HepG2 (cell line): ENCODE data around the gene NME7. TPM values are rescaled to one million over a fixed set of nuclear protein-coding genes. Genes with fewer than 3 reads are reported as not detected.

Source experiments
- BRCA1 ChIP-seq: sonication (generic); formaldehyde crosslinking; IDR thresholded peaks from 2 replicates; pipeline ENCODE4 v1.4.0; 2020; ENCODE audit warnings: missing genetic modification reagents
- CBFB ChIP-seq: sonication (generic); formaldehyde crosslinking; IDR thresholded peaks from 2 replicates; pipeline ENCODE4 v1.4.0; 2020; ENCODE audit warnings: missing genetic modification reagents
- EED ChIP-seq: sonication (generic); formaldehyde crosslinking; IDR thresholded peaks from 2 replicates; pipeline ENCODE4 v1.5.0; 2020; ENCODE audit warnings: mild to moderate bottlenecking, missing genetic modification reagents
- ETS1 ChIP-seq: sonication (generic); formaldehyde crosslinking; IDR thresholded peaks from 2 replicates; pipeline ENCODE4 v1.4.0; 2020; ENCODE audit warnings: missing genetic modification reagents
- KAT2B ChIP-seq: fragments of 150-350 bp; IDR thresholded peaks from 2 replicates; pipeline ENCODE4 v1.6.1; 2014; ENCODE audit warnings: low read depth, low read length, borderline replicate concordance
- KDM6A ChIP-seq: IDR thresholded peaks from 2 replicates; pipeline ENCODE4 v1.6.1; 2016; ENCODE audit warnings: low read depth
- KLF13 ChIP-seq: sonication (generic); formaldehyde crosslinking; IDR thresholded peaks from 2 replicates; pipeline ENCODE4 v1.4.0; 2020; ENCODE audit warnings: mild to moderate bottlenecking, missing genetic modification reagents
- MIER2 ChIP-seq: IDR thresholded peaks from 2 replicates; pipeline ENCODE4 v1.6.1; 2016; ENCODE audit warnings: missing biosample characterization, missing genetic modification reagents
- MTERF4 ChIP-seq: sonication (generic); formaldehyde crosslinking; IDR thresholded peaks from 2 replicates; pipeline ENCODE4 v1.8.0; 2023; ENCODE audit warnings: mild to moderate bottlenecking, missing genetic modification reagents
- PAF1 ChIP-seq: IDR thresholded peaks from 2 replicates; pipeline ENCODE4 v1.6.1; 2016; ENCODE audit warnings: missing genetic modification reagents, missing compliant biosample characterization
- PATZ1 ChIP-seq: sonication (generic); formaldehyde crosslinking; IDR thresholded peaks from 2 replicates; pipeline ENCODE4 v1.4.0; 2020; ENCODE audit warnings: missing genetic modification reagents
- PAX8 ChIP-seq: sonication (generic); formaldehyde crosslinking; IDR thresholded peaks from 2 replicates; pipeline ENCODE4 v1.8.0; 2022; ENCODE audit warnings: mild to moderate bottlenecking, missing genetic modification reagents, borderline replicate concordance
- SSRP1 ChIP-seq: IDR thresholded peaks from 2 replicates; pipeline ENCODE4 v1.6.1; 2016; ENCODE audit warnings: control low read depth
- STAG1 ChIP-seq: sonication (generic); formaldehyde crosslinking; IDR thresholded peaks from 2 replicates; pipeline ENCODE4 v1.4.0; 2020; ENCODE audit warnings: missing genetic modification reagents
- TAF15 ChIP-seq: fragments of 200-400 bp; formaldehyde crosslinking; IDR thresholded peaks from one replicate; pipeline ENCODE4 v1.6.1; 2018; ENCODE audit warnings: mild to moderate bottlenecking, low read depth, low read length; ENCODE audit not compliant: poor library complexity, severe bottlenecking
- TMF1 ChIP-seq: sonication (generic); formaldehyde crosslinking; IDR thresholded peaks from 2 replicates; pipeline ENCODE4 v1.8.1; 2022; ENCODE audit warnings: low read depth, missing genetic modification reagents
- ZBTB21 ChIP-seq: sonication (generic); formaldehyde crosslinking; IDR thresholded peaks from 2 replicates; pipeline ENCODE4 v1.4.0; 2020; ENCODE audit warnings: missing genetic modification reagents
- ZBTB34 ChIP-seq: sonication (generic); formaldehyde crosslinking; IDR thresholded peaks from 2 replicates; pipeline ENCODE4 v1.8.0; 2022; ENCODE audit warnings: mild to moderate bottlenecking, missing genetic modification reagents
- ZNF644 ChIP-seq: IDR thresholded peaks from 2 replicates; pipeline ENCODE4 v1.6.1; 2016; ENCODE audit warnings: low read depth
- polyA plus RNA-seq, 8 experiments: library from polyadenylated mRNA; depleted of rRNA in 3 of 8; stranded (reverse) in 7 of 8; unstranded in 1 of 8; fragments of >200 nt; fragmentation: Illumina TruSeq in 4 of 8; extraction: Trizol in 4 of 8; gene quantifications; 2 replicates each; pipeline versions ENCODE4 v1.2.1 to v1.2.3, GENCODE V29; 2011 to 2016; ENCODE audit warnings: low read depth in 4 of 8, missing spikeins in 1 of 8, mixed read lengths in 1 of 8; ENCODE audit not compliant: insufficient read depth in 1 of 8
- total RNA-seq, 5 experiments: library from RNA; depleted of rRNA; stranded (reverse); fragments of >200 nt; fragmentation: Illumina TruSeq; extraction: Trizol; gene quantifications; 2 replicates each; pipeline ENCODE4 v1.2.3, GENCODE V29; 2016; ENCODE audit warnings: low read depth in 1 of 5
- TF ChIP-seq, protein P1 (sequence below): sonication (generic); formaldehyde crosslinking; IDR thresholded peaks from 2 replicates; pipeline ENCODE4 v1.4.0; 2020; ENCODE audit warnings: mild to moderate bottlenecking, missing genetic modification reagents, borderline replicate concordance
- TF ChIP-seq, protein P2 (sequence below): sonication (generic); formaldehyde crosslinking; IDR thresholded peaks from 2 replicates; pipeline ENCODE4 v1.4.0; 2020; ENCODE audit warnings: missing genetic modification reagents

The NME7 gene
- total and polyA plus RNA-seq, 2 of the 13 experiments (the other 11 are each of a cell fraction or from before 2014, with no cell fraction given), result 9.4 to 22.5 TPM

DNA sequence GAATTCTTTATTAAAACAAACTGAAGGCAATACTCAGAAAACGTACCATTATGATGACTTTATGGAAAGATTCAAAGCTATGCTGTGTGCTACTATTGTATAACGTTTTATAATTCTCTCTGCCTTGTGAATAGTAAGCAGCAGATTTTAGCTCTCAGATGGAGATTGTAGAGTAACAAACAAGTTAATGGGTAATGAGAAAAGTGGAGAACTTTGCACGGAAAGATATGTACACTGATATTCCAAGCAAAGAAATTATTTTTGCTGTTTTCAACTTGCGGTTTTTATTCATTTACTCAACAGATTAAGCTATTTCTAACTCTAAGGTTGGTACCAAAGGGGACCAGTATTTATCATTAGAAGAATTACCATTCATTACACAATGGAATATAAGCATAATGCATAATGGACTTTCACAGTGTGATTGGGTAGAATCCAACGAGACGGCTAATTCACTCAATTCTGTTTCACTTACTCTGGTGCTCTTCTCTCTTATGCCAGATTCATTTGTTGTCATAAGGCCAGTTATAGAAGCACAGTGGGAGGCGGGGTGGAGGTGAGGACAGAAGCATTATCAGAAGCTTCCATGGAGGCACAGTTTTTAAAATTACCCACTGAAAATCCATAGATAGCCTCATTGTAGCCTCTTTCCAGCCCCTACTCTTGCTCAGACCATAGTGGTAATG lies 222.5 kb downstream of the NME7 start (continued):
- TF ChIP-seq, protein P1, sequence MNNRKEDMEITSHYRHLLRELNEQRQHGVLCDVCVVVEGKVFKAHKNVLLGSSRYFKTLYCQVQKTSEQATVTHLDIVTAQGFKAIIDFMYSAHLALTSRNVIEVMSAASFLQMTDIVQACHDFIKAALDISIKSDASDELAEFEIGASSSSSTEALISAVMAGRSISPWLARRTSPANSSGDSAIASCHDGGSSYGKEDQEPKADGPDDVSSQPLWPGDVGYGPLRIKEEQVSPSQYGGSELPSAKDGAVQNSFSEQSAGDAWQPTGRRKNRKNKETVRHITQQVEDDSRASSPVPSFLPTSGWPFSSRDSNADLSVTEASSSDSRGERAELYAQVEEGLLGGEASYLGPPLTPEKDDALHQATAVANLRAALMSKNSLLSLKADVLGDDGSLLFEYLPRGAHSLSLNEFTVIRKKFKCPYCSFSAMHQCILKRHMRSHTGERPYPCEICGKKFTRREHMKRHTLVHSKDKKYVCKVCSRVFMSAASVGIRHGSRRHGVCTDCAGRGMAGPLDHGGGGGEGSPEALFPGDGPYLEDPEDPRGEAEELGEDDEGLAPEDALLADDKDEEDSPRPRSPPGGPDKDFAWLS, result no peak
- no peak for TF ChIP-seq PAX8 (CRISPR knock-in tag)
- TF ChIP-seq EED (CRISPR knock-in tag), result no peak
- TF ChIP-seq BRCA1 (CRISPR knock-in tag), result no peak
- TF ChIP-seq STAG1, result no peak
- no peak for TF ChIP-seq ZNF644 (CRISPR knock-in tag)
- no peak for TF ChIP-seq ZBTB21
- TF ChIP-seq SSRP1, result no peak
- no peak for TF ChIP-seq TMF1 (CRISPR knock-in tag)
- TF ChIP-seq MIER2 (CRISPR knock-in tag), result no peak
- no peak for TF ChIP-seq PAF1 (CRISPR knock-in tag)
- no peak for TF ChIP-seq KAT2B
- TF ChIP-seq ETS1 (CRISPR knock-in tag), result no peak
- TF ChIP-seq, protein P2, sequence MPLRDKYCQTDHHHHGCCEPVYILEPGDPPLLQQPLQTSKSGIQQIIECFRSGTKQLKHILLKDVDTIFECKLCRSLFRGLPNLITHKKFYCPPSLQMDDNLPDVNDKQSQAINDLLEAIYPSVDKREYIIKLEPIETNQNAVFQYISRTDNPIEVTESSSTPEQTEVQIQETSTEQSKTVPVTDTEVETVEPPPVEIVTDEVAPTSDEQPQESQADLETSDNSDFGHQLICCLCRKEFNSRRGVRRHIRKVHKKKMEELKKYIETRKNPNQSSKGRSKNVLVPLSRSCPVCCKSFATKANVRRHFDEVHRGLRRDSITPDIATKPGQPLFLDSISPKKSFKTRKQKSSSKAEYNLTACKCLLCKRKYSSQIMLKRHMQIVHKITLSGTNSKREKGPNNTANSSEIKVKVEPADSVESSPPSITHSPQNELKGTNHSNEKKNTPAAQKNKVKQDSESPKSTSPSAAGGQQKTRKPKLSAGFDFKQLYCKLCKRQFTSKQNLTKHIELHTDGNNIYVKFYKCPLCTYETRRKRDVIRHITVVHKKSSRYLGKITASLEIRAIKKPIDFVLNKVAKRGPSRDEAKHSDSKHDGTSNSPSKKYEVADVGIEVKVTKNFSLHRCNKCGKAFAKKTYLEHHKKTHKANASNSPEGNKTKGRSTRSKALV (CRISPR knock-in tag), result no peak
- no peak for TF ChIP-seq PATZ1 (CRISPR knock-in tag)
- TF ChIP-seq KDM6A, result 0 out of 2 replicates have a peak, but pooled peaks have one; percentile 64
- no peak for TF ChIP-seq ZBTB34 (CRISPR knock-in tag)
- no peak for TF ChIP-seq CBFB (CRISPR knock-in tag)
- TF ChIP-seq MTERF4 (CRISPR knock-in tag), result no peak
- no peak for TF ChIP-seq TAF15
- no peak for TF ChIP-seq KLF13 (CRISPR knock-in tag)
